H9 (cell line): ENCODE results near the gene SRSF11. TPM values are rescaled to one million over a fixed set of nuclear protein-coding genes. Genes with fewer than 3 reads are reported as not detected.

Experiments
- DNase-seq: peaks from one replicate; pipeline ENCODE4 v3.0.0-alpha.2; 2017
- H2AFZ ChIP-seq: one replicate; pipeline ENCODE4 v1.6.1; 2013; ENCODE audit warnings: mild to moderate bottlenecking, low read length, control low read depth, moderate library complexity
- H2AK5ac ChIP-seq: 2 replicates; pipeline ENCODE4 v1.6.1; 2013; ENCODE audit warnings: low read length, control low read depth, mixed read lengths; ENCODE audit not compliant: insufficient read length
- H2BK120ac ChIP-seq: one replicate; pipeline ENCODE4 v1.6.1; 2013; ENCODE audit warnings: low read depth, mild to moderate bottlenecking, low read length, control low read depth, inconsistent platforms; ENCODE audit not compliant: poor library complexity, severe bottlenecking
- H2BK12ac ChIP-seq: 2 replicates; pipeline ENCODE4 v1.6.1; 2013; ENCODE audit warnings: low read length, control low read depth, mixed read lengths, low read depth; ENCODE audit not compliant: insufficient read length
- H2BK15ac ChIP-seq: 2 replicates; pipeline ENCODE4 v1.6.1; 2013; ENCODE audit warnings: low read depth, low read length, control low read depth
- H2BK20ac ChIP-seq: one replicate; pipeline ENCODE4 v1.6.1; 2013; ENCODE audit warnings: low read depth, mild to moderate bottlenecking, low read length, control low read depth, inconsistent platforms; ENCODE audit not compliant: poor library complexity, severe bottlenecking
- H2BK5ac ChIP-seq: 2 replicates; pipeline ENCODE4 v1.6.1; 2013; ENCODE audit warnings: low read length, control low read depth, mixed read lengths; ENCODE audit not compliant: insufficient read length
- H3K14ac ChIP-seq: 2 replicates; pipeline ENCODE4 v1.6.1; 2013; ENCODE audit warnings: low read length, control low read depth; ENCODE audit not compliant: insufficient read depth
- H3K18ac ChIP-seq: 2 replicates; pipeline ENCODE4 v1.6.1; 2013; ENCODE audit warnings: low read depth, mild to moderate bottlenecking, mixed read lengths, low read length, control low read depth; ENCODE audit not compliant: insufficient read length
- H3K23ac ChIP-seq: 2 replicates; pipeline ENCODE4 v1.6.1; 2013; ENCODE audit warnings: low read length, control low read depth, mixed read lengths, low read depth; ENCODE audit not compliant: insufficient read length
- H3K23me2 ChIP-seq: 2 replicates; pipeline ENCODE4 v1.6.1; 2013; ENCODE audit warnings: low read depth, mild to moderate bottlenecking, mixed read lengths, low read length, control low read depth; ENCODE audit not compliant: insufficient read length, poor library complexity, severe bottlenecking
- H3K27ac ChIP-seq: 2 replicates; pipeline ENCODE4 v1.5.1; 2013; ENCODE audit warnings: low read length, control low read depth, mixed read lengths, low read depth; ENCODE audit not compliant: insufficient read length
- H3K27me3 ChIP-seq: 2 replicates; pipeline ENCODE4 v1.6.1; 2013; ENCODE audit warnings: low read length, control low read depth, inconsistent platforms; ENCODE audit not compliant: insufficient read depth
- H3K4ac ChIP-seq: 2 replicates; pipeline ENCODE4 v1.6.1; 2013; ENCODE audit warnings: low read depth, mild to moderate bottlenecking, control low read depth, inconsistent platforms, low read length, moderate library complexity
- H3K4me1 ChIP-seq: 2 replicates; pipeline ENCODE4 v1.6.1; 2013; ENCODE audit warnings: low read length, control low read depth, inconsistent platforms; ENCODE audit not compliant: insufficient read depth
- H3K4me2 ChIP-seq: 2 replicates; pipeline ENCODE4 v1.6.1; 2013; ENCODE audit warnings: low read length, control low read depth, mixed read lengths; ENCODE audit not compliant: insufficient read length, insufficient read depth
- H3K56ac ChIP-seq: 2 replicates; pipeline ENCODE4 v1.6.1; 2013; ENCODE audit warnings: low read depth, mild to moderate bottlenecking, mixed read lengths, low read length, control low read depth; ENCODE audit not compliant: insufficient read length
- H3K79me1 ChIP-seq: 2 replicates; pipeline ENCODE4 v1.6.1; 2013; ENCODE audit warnings: low read depth, mild to moderate bottlenecking, moderate library complexity, low read length, control low read depth, inconsistent platforms; ENCODE audit not compliant: insufficient read depth, poor library complexity, severe bottlenecking
- H3K79me2 ChIP-seq: 2 replicates; pipeline ENCODE4 v1.6.1; 2013; ENCODE audit warnings: low read length, control low read depth, inconsistent platforms; ENCODE audit not compliant: insufficient read depth
- H3K9ac ChIP-seq: 2 replicates; pipeline ENCODE4 v1.6.1; 2013; ENCODE audit warnings: low read length, control low read depth, mixed read lengths; ENCODE audit not compliant: insufficient read length; ENCODE audit errors: extremely low read depth
- H3K9me3 ChIP-seq: one replicate; pipeline ENCODE4 v1.6.1; 2013; ENCODE audit warnings: low read depth, low read length, inconsistent platforms; ENCODE audit not compliant: control insufficient read depth
- H3T11ph ChIP-seq: one replicate; pipeline ENCODE4 v1.6.1; 2013; ENCODE audit warnings: mild to moderate bottlenecking, low read length, control low read depth, inconsistent platforms
- H4K20me1 ChIP-seq: one replicate; pipeline ENCODE4 v1.6.1; 2013; ENCODE audit not compliant: control insufficient read depth, insufficient read length, insufficient read depth
- H4K5ac ChIP-seq: 2 replicates; pipeline ENCODE4 v1.6.1; 2013; ENCODE audit warnings: low read depth, mild to moderate bottlenecking, mixed read lengths, low read length, control low read depth; ENCODE audit not compliant: insufficient read length
- H4K8ac ChIP-seq: replicated peaks from 2 replicates; pipeline ENCODE4 v1.6.1; 2013; ENCODE audit warnings: low read length, control low read depth, mixed read lengths, low read depth; ENCODE audit not compliant: insufficient read length
- H4K91ac ChIP-seq: 2 replicates; pipeline ENCODE4 v1.6.1; 2013; ENCODE audit warnings: low read depth, mild to moderate bottlenecking, moderate library complexity, mixed read lengths, low read length, control low read depth; ENCODE audit not compliant: insufficient read length
- H3K27ac Mint-ChIP-seq, 3 experiments: 2 replicates in 2 of 3; 3 replicates in 1 of 3; pipeline ENCODE4 v1.8.0; 2020 to 2021; ENCODE audit warnings: mixed read lengths in 3 of 3, mild to moderate bottlenecking in 1 of 3, moderate library complexity in 1 of 3
- H3K27me3 Mint-ChIP-seq: 2 replicates; pipeline ENCODE4 v1.8.0; 2021; ENCODE audit warnings: low read depth, mild to moderate bottlenecking, moderate library complexity, mixed read lengths
- H3K36me3 Mint-ChIP-seq, 3 experiments: 2 replicates in 2 of 3; 3 replicates in 1 of 3; pipeline ENCODE4 v1.8.0; 2020 to 2021; ENCODE audit warnings: low read depth in 3 of 3, mixed read lengths in 3 of 3; ENCODE audit not compliant: insufficient read depth in 1 of 3
- H3K4me1 Mint-ChIP-seq, 2 experiments: 2 replicates each; pipeline ENCODE4 v1.8.0; 2020; ENCODE audit warnings: mixed read lengths in 2 of 2
- H3K4me3 Mint-ChIP-seq, 2 experiments: 2 replicates in 1 of 2; 3 replicates in 1 of 2; pipeline ENCODE4 v1.8.0; 2020 to 2021; ENCODE audit warnings: mild to moderate bottlenecking in 2 of 2, mixed read lengths in 2 of 2, moderate library complexity in 1 of 2
- H3K9me3 Mint-ChIP-seq, 2 experiments: 2 replicates in 1 of 2; 3 replicates in 1 of 2; pipeline ENCODE4 v1.8.0; 2020; ENCODE audit warnings: mild to moderate bottlenecking in 2 of 2, mixed read lengths in 2 of 2, moderate library complexity in 1 of 2
- CTCF ChIP-seq: fragments of 200-600 bp; sonication (generic); conservative IDR thresholded peaks from 3 replicates; pipeline ENCODE4 v1.8.0; 2021; ENCODE audit warnings: antibody characterized with exemption, mild to moderate bottlenecking
- total RNA-seq: library from RNA; stranded (reverse); gene quantifications from 2 replicates; pipeline ENCODE4 v1.2.1, GENCODE V29; 2021

SRSF11 gene
- total RNA-seq, 1 experiment from 2014 or later = 214 TPM

DNA sequence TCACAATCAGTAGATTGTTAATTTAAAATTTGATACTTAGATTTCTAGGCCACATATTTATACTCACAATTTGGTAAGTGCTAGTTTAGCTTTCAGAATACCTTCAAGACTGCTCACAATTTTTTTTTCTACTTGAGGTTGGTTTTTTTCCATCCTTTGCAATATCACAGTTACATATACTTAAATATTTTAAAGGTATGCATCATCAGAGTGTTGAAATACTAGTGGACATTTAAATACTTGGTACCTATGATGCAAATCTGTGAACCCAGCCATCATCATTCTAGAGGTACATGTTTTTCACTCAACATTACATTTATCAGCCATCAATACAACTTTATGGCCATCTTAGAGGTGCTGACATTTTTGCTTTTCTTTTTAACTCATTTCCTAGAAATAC, 9.6 kb upstream of the SRSF11 start:
- no peak overlapping the region for H4K5ac ChIP-seq
- Mint-ChIP-seq H3K36me3 (peaks cover 0 to 32% (median 18%) of the 10 kb centered on the region in 3 experiments; a peak in 5 of 7 replicates), H3K4me1 (peaks cover 8 to 9% of the 10 kb centered on the region in 2 experiments), H3K4me3 (no peak overlapping the region), H3K27ac (no peak overlapping the region), H3K9me3 (no peaks in the 10 kb centered on the region), H3K27me3 (no peaks in the 10 kb centered on the region)
- no peaks in the 10 kb centered on the region for H4K20me1 ChIP-seq
- peaks cover 4% of the 10 kb centered on the region for H3K79me1 ChIP-seq
- no peak overlapping the region for H3K56ac ChIP-seq
- H3K18ac ChIP-seq = no peak overlapping the region
- H2BK15ac ChIP-seq = no peak overlapping the region
- H2BK12ac ChIP-seq = no peak overlapping the region
- H3T11ph ChIP-seq = no peak overlapping the region
- no peaks in the 10 kb centered on the region for H3K23me2 ChIP-seq
- no peak overlapping the region for H2BK120ac ChIP-seq
- H3K27me3 ChIP-seq = no peaks in the 10 kb centered on the region
- H2AK5ac ChIP-seq = no peak overlapping the region
- TF ChIP-seq CTCF = no peak
- no peak overlapping the region for H2BK5ac ChIP-seq
- peaks cover 23% of the 10 kb centered on the region; the same call in 1 of the 2 replicates for H3K79me2 ChIP-seq
- no peak overlapping the region for H3K23ac ChIP-seq
- no peak overlapping the region for H3K14ac ChIP-seq
- no peaks in the 10 kb centered on the region for H3K9me3 ChIP-seq
- no peak overlapping the region for H3K27ac ChIP-seq
- H3K4ac ChIP-seq = no peak overlapping the region
- H3K9ac ChIP-seq = no peak overlapping the region
- H3K4me2 ChIP-seq = no peak overlapping the region
- no peak for DNase-seq
- no peaks in the 10 kb centered on the region for H3K4me1 ChIP-seq
- no peak overlapping the region for H4K91ac ChIP-seq
- no peak overlapping the region for H4K8ac ChIP-seq
- no peak overlapping the region for H2AFZ ChIP-seq
- no peak overlapping the region for H2BK20ac ChIP-seq
